NCI-H82 (cell line): Measurements from ENCODE around the gene IQGAP2.
"Not testable (repeated sequence)": the region's sequence is repeated elsewhere in the genome, so short reads cannot be mapped to it uniquely, and the experiment has no call there.

Experiments used
- DNase-seq: peaks from one replicate; lab custom pipeline; 2025; lab: John Stamatoyannopoulos, UW

The IQGAP2 gene

GRCh38 chr5:76571559-76571958, 168.5 kb downstream of the IQGAP2 start:
- no peak for DNase-seq

DNA sequence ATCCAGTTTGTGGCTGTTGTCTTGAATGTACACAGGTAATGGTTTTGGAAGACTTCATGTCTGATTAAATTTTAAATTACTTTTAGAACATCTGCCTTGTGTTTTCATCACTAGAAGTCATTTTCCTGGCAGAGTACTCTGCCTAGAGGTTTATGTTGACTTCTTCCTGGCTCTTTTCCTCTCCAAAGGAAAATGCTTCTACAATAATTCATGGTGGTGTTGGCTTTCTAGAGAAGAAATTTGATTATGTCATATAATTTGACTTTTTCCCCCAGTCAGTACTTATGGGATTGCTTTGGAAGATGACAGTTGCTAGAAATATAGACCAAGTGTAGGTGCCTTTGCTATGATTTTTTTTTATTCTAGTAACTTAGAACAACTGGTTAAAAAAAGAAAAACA, 173.4 kb downstream of the IQGAP2 start:
- no peak for DNase-seq

DNA sequence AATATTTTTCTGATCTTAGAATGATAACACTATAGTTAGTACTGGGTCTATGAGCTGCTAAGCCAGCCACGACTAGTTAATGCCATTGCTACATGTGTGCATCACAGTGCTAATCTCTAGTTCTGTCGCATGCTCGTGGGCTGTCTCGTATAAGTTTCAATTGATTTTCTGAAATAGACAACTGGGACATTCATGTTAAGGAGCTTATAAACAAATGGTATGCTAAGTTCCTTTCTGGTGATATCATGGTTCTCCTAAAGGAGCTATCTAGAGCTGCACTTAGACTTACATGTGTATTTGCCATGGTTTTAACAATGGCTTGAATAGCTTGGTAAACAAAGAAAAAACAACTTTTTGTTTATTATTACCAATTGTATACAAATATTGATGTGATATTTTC, 173.9 kb downstream of the IQGAP2 start:
- DNase-seq: peak; percentile 54

- DNase-seq: peak; percentile 91
Observed at GRCh38 chr5:76579166-76579937, 176.3 kb downstream of the IQGAP2 start.

GRCh38 chr5:76580981-76581380, 177.9 kb downstream of the IQGAP2 start:
- DNase-seq: no peak

- DNase-seq: no peak
Observed at GRCh38 chr5:76582230-76583162, 179.4 kb downstream of the IQGAP2 start.

GRCh38 chr5:76583163-76584047, 180.3 kb downstream of the IQGAP2 start:
- peak; percentile 2 for DNase-seq

- no peak for DNase-seq
Observed at GRCh38 chr5:76585783-76586217, 182.7 kb downstream of the IQGAP2 start.

DNA sequence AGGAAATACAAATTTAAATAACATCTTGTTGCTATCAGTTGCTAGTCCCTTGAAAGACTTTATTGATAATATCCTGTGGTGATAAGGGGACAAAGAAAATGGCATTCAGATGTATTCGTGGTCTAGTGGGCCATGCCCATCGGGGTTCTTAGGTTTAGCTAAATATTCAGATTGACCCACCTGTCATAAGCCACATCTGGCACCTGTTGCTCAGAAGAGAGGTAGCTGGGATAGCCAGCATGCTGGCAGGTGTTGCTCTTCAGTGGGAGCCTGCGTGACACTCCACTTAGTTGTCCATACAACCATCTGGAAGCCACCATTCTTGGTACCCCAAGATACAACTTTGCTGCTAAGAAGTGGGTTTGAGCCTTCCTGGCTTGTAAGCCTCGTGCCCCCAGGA, 183.4 kb downstream of the IQGAP2 start:
- no peak for DNase-seq

- no peak for DNase-seq
Observed at GRCh38 chr5:76590027-76590426, 186.9 kb downstream of the IQGAP2 start.

DNA sequence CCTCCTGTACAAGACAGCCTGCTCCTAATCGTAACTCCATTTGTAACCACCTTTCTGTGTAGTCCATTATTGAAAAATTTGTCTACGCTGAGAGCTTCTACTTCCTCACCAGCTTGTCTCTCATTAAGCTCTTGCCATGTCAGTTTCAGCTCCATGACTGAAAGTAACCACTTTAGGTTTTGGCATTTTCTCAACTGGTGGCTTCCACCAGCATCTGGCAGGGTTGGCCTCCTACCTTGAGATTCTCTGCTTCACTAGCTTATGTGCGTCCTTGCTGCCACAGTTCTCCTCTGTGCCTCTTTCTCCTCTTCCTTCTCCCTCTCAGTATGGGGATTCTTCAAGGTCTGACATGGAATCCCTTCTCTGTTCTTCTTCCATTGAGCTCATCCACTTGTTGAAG, 188.3 kb downstream of the IQGAP2 start:
- DNase-seq: no peak

DNA sequence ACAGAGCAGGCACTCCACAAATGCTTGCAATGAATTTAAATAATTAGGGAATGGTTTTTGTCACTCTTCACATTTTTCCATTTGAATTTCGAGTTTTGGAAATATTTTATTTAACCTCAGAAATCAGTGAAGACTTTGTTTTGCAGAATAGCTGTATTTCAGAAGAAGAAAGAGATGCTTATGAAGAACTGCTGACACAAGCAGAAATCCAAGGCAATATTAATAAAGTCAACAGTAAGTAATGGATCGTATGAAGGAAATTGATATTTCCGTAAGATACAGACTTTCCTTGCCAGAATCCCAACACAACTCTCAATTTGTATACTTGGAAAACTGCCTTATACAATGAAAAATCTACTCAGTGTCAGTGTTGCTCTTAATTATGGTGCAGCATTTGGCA, 189.6 kb downstream of the IQGAP2 start:
- no peak for DNase-seq

DNA sequence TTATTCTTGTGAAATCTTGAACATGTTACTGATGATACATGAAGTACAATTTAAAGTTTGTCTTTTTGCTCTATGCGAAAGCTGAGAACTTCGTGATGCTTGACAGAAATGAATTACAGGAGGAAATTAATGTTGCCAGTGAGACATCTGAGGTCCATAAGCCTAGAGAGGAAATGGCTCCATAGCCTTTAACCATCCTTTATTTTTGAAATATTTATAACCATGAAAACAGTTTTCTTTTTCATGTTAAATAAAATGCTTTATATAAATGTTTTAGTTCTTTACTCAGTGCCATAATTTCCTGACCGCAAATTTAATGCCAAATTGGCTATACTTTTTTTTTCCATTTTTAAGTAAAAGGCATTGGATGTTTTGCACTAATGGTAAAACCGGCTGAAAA, 191.0 kb downstream of the IQGAP2 start:
- no peak for DNase-seq

GRCh38 chr5:76595755-76596481, 192.8 kb downstream of the IQGAP2 start:
- no peak for DNase-seq

DNA sequence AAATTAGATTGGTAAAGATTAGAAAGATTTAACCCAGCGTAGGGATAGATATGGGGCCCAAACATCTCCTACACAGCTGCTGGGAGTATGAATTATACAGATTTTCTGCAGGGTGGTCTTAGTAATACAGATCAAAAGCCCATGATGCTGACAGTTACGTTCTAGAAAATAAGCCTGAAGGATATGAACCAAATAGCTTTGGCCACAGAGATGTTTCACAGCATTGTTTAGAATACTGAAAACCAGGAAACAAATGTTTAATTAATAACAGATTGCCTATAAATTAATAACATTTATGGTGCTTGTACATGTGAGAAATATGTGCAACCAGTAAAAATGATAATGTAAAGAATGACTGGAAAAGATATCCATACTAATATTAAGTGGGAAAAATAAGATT, 195.4 kb downstream of the IQGAP2 start:
- DNase-seq: no peak

- no peak for DNase-seq
Observed at GRCh38 chr5:76600716-76601115, 197.6 kb downstream of the IQGAP2 start.

DNA sequence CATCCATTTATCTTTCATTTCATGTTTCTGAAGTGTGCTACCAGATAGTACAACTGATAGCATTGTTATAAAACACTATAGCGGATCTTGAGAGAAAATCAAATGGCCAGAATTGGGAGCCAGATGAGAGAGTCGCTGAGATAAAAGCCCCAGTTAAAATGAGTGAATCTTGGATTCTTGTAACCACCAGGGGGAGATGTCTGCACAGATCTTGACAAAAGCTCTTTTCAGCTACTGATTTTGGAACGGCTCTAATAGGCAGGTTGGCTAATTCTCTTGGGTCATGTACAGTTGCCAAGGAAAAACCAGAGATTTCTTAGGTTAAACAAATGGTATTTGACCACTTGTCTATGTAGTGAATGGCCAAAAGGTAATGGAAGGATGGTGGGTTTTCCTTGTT, 198.4 kb downstream of the IQGAP2 start:
- DNase-seq: peak; percentile 78

GRCh38 chr5:76602094-76602726, 199.1 kb downstream of the IQGAP2 start:
- DNase-seq: no peak

GRCh38 chr5:76603991-76604390, 200.9 kb downstream of the IQGAP2 start:
- not testable (repeated sequence) for DNase-seq

DNA sequence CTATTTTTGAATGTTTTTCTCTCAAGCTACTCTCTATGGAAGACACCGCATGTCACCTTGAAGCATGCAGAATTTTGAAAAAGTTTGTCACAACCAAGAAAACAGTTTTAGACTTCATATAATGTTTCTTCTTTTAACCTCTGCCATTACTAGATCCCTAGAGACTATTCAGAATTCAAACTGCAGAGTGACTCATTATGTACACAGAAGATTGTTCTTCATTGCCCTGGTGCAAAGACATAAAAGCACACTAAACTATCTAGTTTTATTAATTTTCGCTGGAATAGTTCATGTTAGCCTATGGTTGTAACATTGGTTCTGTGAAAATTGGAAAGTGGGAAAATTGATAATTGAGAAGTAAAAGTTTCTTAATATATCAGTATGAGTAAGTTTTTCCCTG, 201.8 kb downstream of the IQGAP2 start:
- no peak for DNase-seq

DNA sequence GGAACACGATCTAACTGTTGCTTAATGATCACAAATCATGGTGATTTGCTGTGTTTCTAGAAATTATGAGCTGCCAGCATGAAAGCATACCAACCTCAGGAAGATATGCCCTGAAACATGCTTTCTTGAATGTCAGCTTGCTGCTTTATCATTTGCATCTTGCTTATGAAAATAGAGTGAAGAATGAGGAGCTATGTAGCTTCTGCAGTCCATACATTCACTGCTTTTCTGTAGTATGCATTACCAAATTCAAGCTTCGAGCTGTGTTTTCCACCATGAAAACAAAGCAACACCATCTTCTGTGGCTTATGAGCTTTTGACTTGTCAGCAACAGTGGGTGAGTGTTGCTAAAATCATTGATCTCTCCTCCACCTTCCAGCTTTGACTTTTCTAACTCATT, 203.6 kb downstream of the IQGAP2 start:
- no peak for DNase-seq
